Measurements from ENCODE around the gene OVOL1. TPM values are rescaled to one million over a fixed set of nuclear protein-coding genes. Genes with fewer than 3 reads are reported as not detected.

The OVOL1 gene
- total and polyA plus RNA-seq, 2 of the 8 experiments (the other 6 are each of a cell fraction or from before 2014, with no cell fraction given), result 2.6 to 3.4 TPM

- no peak for TF ChIP-seq CHD7 (IDR thresholded peaks at IDR 0.05; ENCODE audit: insufficient replicate concordance, low read length)
- TF ChIP-seq CTCF (IDR thresholded peaks at IDR 0.05; ENCODE audit: control extremely low read depth in 1 of 3, insufficient read depth in 1 of 3, low read depth in 1 of 3, low read length in 3 of 3), result no peak
- no peak for TF ChIP-seq SIX5 (IDR thresholded peaks at IDR 0.05; ENCODE audit: low read depth, low read length)
- no peak for TF ChIP-seq FOSL1 (IDR thresholded peaks at IDR 0.05; ENCODE audit: insufficient read depth, low read depth, low read length)
Measured at GRCh38 chr11:65777241-65777640, 9.6 kb upstream of the OVOL1 start (continued).
